HCT116 (cell line): ENCODE data around the gene PRPS1L1. TPM values are rescaled to one million over a fixed set of nuclear protein-coding genes. Genes with fewer than 3 reads are reported as not detected.

Experiments used
- ATAC-seq: fragments of 200-7000 bp; cut with Tn5 transposase; 2 replicates; pipeline ENCODE4 v1.9.1; 2020; ENCODE audit warnings: mild to moderate bottlenecking, moderate library complexity
- BruUV-seq: library from RNA; stranded (reverse); fragments of 400-500 nt; replicated peaks from 2 replicates; lab custom pipeline; 2021; lab: Mats Ljungman, UMichigan
- CTCF ChIA-PET: fragments of 300-600 bp; sonication (Branson Sonifier 250); formaldehyde crosslinking; loops from one replicate; lab custom pipeline; 2021; ENCODE audit warnings: antibody characterized with exemption; lab: Charles Lee
- POLR2A ChIA-PET: fragments of 300-600, 350-600 bp; sonication (Branson Sonifier 250); formaldehyde crosslinking; loops from one replicate; lab custom pipeline; 2021; ENCODE audit warnings: antibody characterized with exemption; lab: Charles Lee
- RAD21 ChIA-PET, 2 experiments: fragments of 300-600 bp; sonication (Branson Sonifier 250); formaldehyde crosslinking; loops; one replicate each; lab custom pipeline; 2023; ENCODE audit warnings: low total read pairs in 2 of 2; ENCODE audit not compliant: uncharacterized antibody in 2 of 2, unreplicated experiment in 2 of 2, low non-redundant PET in 1 of 2; lab: Charles Lee
- DNase-seq: peaks from one replicate; pipeline ENCODE4 v3.0.0-alpha.2; 2010; ENCODE audit warnings: low read depth, low spot score
- H2AFZ ChIP-seq: fragments of 200-600 bp; shearing (Covaris generic), sonication (generic); 2 replicates; pipeline ENCODE4 v1.6.1; 2017; ENCODE audit warnings: low read depth, mixed run types, mixed read lengths, antibody characterized with exemption, low read length; ENCODE audit not compliant: poor library complexity, severe bottlenecking
- H3K27ac ChIP-seq: 2 replicates; pipeline ENCODE4 v1.5.1; 2012; ENCODE audit warnings: low read depth, low read length
- H3K27me3 ChIP-seq: fragments of 200-600 bp; sonication (generic); 2 replicates; pipeline ENCODE4 v1.6.1; 2016; ENCODE audit warnings: mixed run types, low read length, mixed read lengths; ENCODE audit not compliant: insufficient read depth
- H3K36me3 ChIP-seq, 2 experiments: fragments of 200-500 bp in 1 of 2; fragments of 200-600 bp in 1 of 2; sonication (Bioruptor generic) in 1 of 2; sonication (generic) in 1 of 2; 2 replicates each; pipeline versions ENCODE4 v1.5.1 to v1.6.1; 2014 to 2016; ENCODE audit warnings: low read length in 2 of 2, inconsistent platforms in 1 of 2, mixed read lengths in 1 of 2, mixed run types in 1 of 2; ENCODE audit not compliant: insufficient read depth in 2 of 2, control insufficient read depth in 1 of 2
- H3K4me1 ChIP-seq, 2 experiments: fragments of 200-600 bp in 1 of 2; sonication (generic) in 1 of 2; 2 replicates each; pipeline versions ENCODE4 v1.5.1 to v1.6.1; 2012 to 2017; ENCODE audit warnings: low read length in 2 of 2, inconsistent platforms in 1 of 2, mild to moderate bottlenecking in 1 of 2, mixed read lengths in 1 of 2, mixed run types in 1 of 2, moderate library complexity in 1 of 2; ENCODE audit not compliant: insufficient read depth in 2 of 2, control insufficient read depth in 1 of 2
- H3K4me2 ChIP-seq: fragments of 200-600 bp; sonication (generic); 2 replicates; pipeline ENCODE4 v1.6.1; 2017; ENCODE audit warnings: mixed run types, low read length, mixed read lengths
- H3K4me3 ChIP-seq, 2 experiments: fragments of 200-600 bp in 1 of 2; sonication (generic) in 1 of 2; replicated peaks in 1 of 2; 2 replicates each; pipeline ENCODE4 v1.5.1; 2011 to 2016; ENCODE audit warnings: low read length in 2 of 2, control low read depth in 1 of 2, low read depth in 1 of 2, mild to moderate bottlenecking in 1 of 2, mixed read lengths in 1 of 2, mixed run types in 1 of 2
- H3K79me2 ChIP-seq: fragments of 200-600 bp; sonication (generic); 2 replicates; pipeline ENCODE4 v1.6.1; 2017; ENCODE audit warnings: mild to moderate bottlenecking, mixed run types, low read length, moderate library complexity, mixed read lengths; ENCODE audit not compliant: insufficient read depth
- H3K9ac ChIP-seq: fragments of 200-600 bp; sonication (generic); 2 replicates; pipeline ENCODE4 v1.6.1; 2016; ENCODE audit warnings: low read length, mixed read lengths
- H3K9me2 ChIP-seq: fragments of 200-600 bp; sonication (generic), shearing (Covaris generic); 2 replicates; pipeline ENCODE4 v1.6.1; 2017; ENCODE audit warnings: mixed run types, mild to moderate bottlenecking, moderate library complexity; ENCODE audit not compliant: insufficient read depth
- H3K9me3 ChIP-seq, 2 experiments: fragments of 200-500 bp in 1 of 2; fragments of 200-600 bp in 1 of 2; sonication (Bioruptor generic) in 1 of 2; sonication (generic) in 1 of 2; 2 replicates each; pipeline ENCODE4 v1.6.1; 2014 to 2017; ENCODE audit warnings: low read length in 2 of 2, mixed read lengths in 2 of 2, inconsistent platforms in 1 of 2, low read depth in 1 of 2, mild to moderate bottlenecking in 1 of 2, mixed run types in 1 of 2, moderate library complexity in 1 of 2; ENCODE audit not compliant: control insufficient read depth in 1 of 2, insufficient read depth in 1 of 2
- H4K20me1 ChIP-seq: fragments of 200-600 bp; sonication (generic), shearing (Covaris generic); 2 replicates; pipeline ENCODE4 v1.6.1; 2017; ENCODE audit warnings: mixed run types, mild to moderate bottlenecking, moderate library complexity; ENCODE audit not compliant: insufficient read depth
- CEBPB ChIP-seq: IDR thresholded peaks from 2 replicates; pipeline ENCODE4 v1.6.1; 2012; ENCODE audit warnings: low read depth
- EGR1 ChIP-seq: IDR thresholded peaks from 2 replicates; pipeline ENCODE4 v1.6.1; 2012; ENCODE audit warnings: low read depth
- ELF1 ChIP-seq: IDR thresholded peaks from 2 replicates; pipeline ENCODE4 v1.6.1; 2012; ENCODE audit warnings: low read depth, borderline replicate concordance
- EZH2 ChIP-seq: fragments of 200-600 bp; sonication (generic); IDR thresholded peaks from 2 replicates; pipeline ENCODE4 v1.6.1; 2017; ENCODE audit warnings: antibody characterized with exemption, mixed run types
- JUND ChIP-seq: IDR thresholded peaks from 2 replicates; pipeline ENCODE4 v1.6.1; 2012
- POLR2A ChIP-seq: IDR thresholded peaks from 2 replicates; pipeline ENCODE4 v1.7.0; 2011; ENCODE audit warnings: borderline replicate concordance; ENCODE audit not compliant: insufficient read depth, insufficient read length; ENCODE audit errors: extremely low read depth
- RAD21 ChIP-seq: IDR thresholded peaks from 2 replicates; pipeline ENCODE4 v1.6.1; 2012; ENCODE audit warnings: low read depth, mild to moderate bottlenecking
- SIN3A ChIP-seq: IDR thresholded peaks from 2 replicates; pipeline ENCODE4 v1.6.1; 2012; ENCODE audit warnings: low read depth
- SRF ChIP-seq: IDR thresholded peaks from 2 replicates; pipeline ENCODE4 v1.6.1; 2012; ENCODE audit warnings: low read depth
- TCF7L2 ChIP-seq: IDR thresholded peaks from 2 replicates; pipeline ENCODE4 v1.7.0; 2011; ENCODE audit warnings: borderline replicate concordance, inconsistent platforms; ENCODE audit not compliant: insufficient read depth, insufficient read length; ENCODE audit errors: extremely low read depth
- ZFX ChIP-seq: fragments of 450-650 bp; IDR thresholded peaks from 2 replicates; pipeline ENCODE4 v1.6.1; 2017
- ZNF274 ChIP-seq: fragments of 200-500 bp; sonication (Bioruptor generic); IDR thresholded peaks from 2 replicates; pipeline ENCODE4 v1.6.1; 2014; ENCODE audit warnings: mild to moderate bottlenecking, low read depth, low read length, inconsistent platforms
- intact Hi-C: fragments of 100-400 bp; cut with micrococcal nuclease; formaldehyde crosslinking; loops from 2 replicates; pipeline ENCODE4 v1.10.0; 2022
- total RNA-seq: library from RNA; stranded (reverse); gene quantifications from one replicate; pipeline ENCODE4 v1.2.1, GENCODE V29; 2021; ENCODE audit not compliant: unreplicated experiment
- TF ChIP-seq, protein P1 (sequence below), 3 experiments: fragments of 200-600 bp in 1 of 3; sonication (generic) in 1 of 3; IDR thresholded peaks in 2 of 3; conservative IDR thresholded peaks in 1 of 3; 2 replicates each; pipeline ENCODE4 v1.5.1; 2012 to 2017; ENCODE audit warnings: low read depth in 2 of 3, low read length in 2 of 3, antibody characterized with exemption in 1 of 3, borderline replicate concordance in 1 of 3, control low read depth in 1 of 3, mild to moderate bottlenecking in 1 of 3, mixed read lengths in 1 of 3, mixed run types in 1 of 3, moderate library complexity in 1 of 3; ENCODE audit not compliant: insufficient read depth in 1 of 3
- TF ChIP-seq, protein P2 (sequence below): IDR thresholded peaks from 2 replicates; pipeline ENCODE4 v1.6.1; 2012
- TF ChIP-seq, protein P3 (sequence below): IDR thresholded peaks from 2 replicates; pipeline ENCODE4 v1.6.1; 2012; ENCODE audit warnings: low read depth

The PRPS1L1 gene
- total RNA-seq, 1 experiment from 2014 or later, result not detected

GRCh38 chr7:17991866-17992648, 35.6 kb downstream of the PRPS1L1 start:
- no peaks in the 10 kb centered on the region for H3K4me1 ChIP-seq
- ATAC-seq, result no peak; the same call in 1 of the 2 replicates
- no peak for DNase-seq
- H4K20me1 ChIP-seq, result no peaks in the 10 kb centered on the region
- BruUV-seq, result no TSS peak
- H3K4me3 ChIP-seq, result no peak overlapping the region
- RAD21 ChIA-PET, result interaction anchor here (1.0 to 1.2 kb wide), 2 partner anchors 222 kb away, joined by 4 to 5 read pairs; no protein-coding TSS in a partner anchor
- no peak overlapping the region for H2AFZ ChIP-seq
- no peak for TF ChIP-seq SIN3A
- TF ChIP-seq, protein P1, sequence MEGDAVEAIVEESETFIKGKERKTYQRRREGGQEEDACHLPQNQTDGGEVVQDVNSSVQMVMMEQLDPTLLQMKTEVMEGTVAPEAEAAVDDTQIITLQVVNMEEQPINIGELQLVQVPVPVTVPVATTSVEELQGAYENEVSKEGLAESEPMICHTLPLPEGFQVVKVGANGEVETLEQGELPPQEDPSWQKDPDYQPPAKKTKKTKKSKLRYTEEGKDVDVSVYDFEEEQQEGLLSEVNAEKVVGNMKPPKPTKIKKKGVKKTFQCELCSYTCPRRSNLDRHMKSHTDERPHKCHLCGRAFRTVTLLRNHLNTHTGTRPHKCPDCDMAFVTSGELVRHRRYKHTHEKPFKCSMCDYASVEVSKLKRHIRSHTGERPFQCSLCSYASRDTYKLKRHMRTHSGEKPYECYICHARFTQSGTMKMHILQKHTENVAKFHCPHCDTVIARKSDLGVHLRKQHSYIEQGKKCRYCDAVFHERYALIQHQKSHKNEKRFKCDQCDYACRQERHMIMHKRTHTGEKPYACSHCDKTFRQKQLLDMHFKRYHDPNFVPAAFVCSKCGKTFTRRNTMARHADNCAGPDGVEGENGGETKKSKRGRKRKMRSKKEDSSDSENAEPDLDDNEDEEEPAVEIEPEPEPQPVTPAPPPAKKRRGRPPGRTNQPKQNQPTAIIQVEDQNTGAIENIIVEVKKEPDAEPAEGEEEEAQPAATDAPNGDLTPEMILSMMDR (IDR thresholded peaks at IDR 0.05 in 2 of 3, conservative IDR thresholded peaks at IDR 0.05 in 1 of 3; ENCODE audit: borderline replicate concordance in 1 of 3, insufficient read depth in 1 of 3, low read depth in 2 of 3, low read length in 2 of 3), result peak; percentile 17 to 39 (median 36); a peak in 4 of 6 replicates
- TF ChIP-seq RAD21, result peak; percentile 44
- TF ChIP-seq, all 23 proteins: peak for 2
- Histone ChIP-seq H3K9ac (no peak overlapping the region), H3K27ac (no peak overlapping the region), H3K9me3 (no peaks in the 10 kb centered on the region), H3K9me2 (no peaks in the 10 kb centered on the region), H3K79me2 (no peaks in the 10 kb centered on the region), H3K27me3 (no peaks in the 10 kb centered on the region), H3K36me3 (no peaks in the 10 kb centered on the region), H3K4me2 (no peak overlapping the region)
- ChIA-PET CTCF (interaction anchor here (1.3 kb wide), 1 partner anchor 222 kb away, joined by 9 read pairs; no protein-coding TSS in a partner anchor), POLR2A (no interaction called here)
- intact Hi-C loops, result no loop called here

- intact Hi-C loops, result no loop called here
- H3K27ac ChIP-seq, result no peak overlapping the region
- CTCF ChIA-PET, result no interaction called here
- TF ChIP-seq ZNF274 (no peak), CEBPB (no peak), ELF1 (no peak), SRF (no peak), SIN3A (no peak), POLR2A (no peak), JUND (no peak), ZFX (no peak), EZH2 (no peak), TCF7L2 (no peak), EGR1 (no peak)
- TF ChIP-seq, protein P2, sequence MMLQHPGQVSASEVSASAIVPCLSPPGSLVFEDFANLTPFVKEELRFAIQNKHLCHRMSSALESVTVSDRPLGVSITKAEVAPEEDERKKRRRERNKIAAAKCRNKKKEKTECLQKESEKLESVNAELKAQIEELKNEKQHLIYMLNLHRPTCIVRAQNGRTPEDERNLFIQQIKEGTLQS, result no peak
- TF ChIP-seq, protein P3, sequence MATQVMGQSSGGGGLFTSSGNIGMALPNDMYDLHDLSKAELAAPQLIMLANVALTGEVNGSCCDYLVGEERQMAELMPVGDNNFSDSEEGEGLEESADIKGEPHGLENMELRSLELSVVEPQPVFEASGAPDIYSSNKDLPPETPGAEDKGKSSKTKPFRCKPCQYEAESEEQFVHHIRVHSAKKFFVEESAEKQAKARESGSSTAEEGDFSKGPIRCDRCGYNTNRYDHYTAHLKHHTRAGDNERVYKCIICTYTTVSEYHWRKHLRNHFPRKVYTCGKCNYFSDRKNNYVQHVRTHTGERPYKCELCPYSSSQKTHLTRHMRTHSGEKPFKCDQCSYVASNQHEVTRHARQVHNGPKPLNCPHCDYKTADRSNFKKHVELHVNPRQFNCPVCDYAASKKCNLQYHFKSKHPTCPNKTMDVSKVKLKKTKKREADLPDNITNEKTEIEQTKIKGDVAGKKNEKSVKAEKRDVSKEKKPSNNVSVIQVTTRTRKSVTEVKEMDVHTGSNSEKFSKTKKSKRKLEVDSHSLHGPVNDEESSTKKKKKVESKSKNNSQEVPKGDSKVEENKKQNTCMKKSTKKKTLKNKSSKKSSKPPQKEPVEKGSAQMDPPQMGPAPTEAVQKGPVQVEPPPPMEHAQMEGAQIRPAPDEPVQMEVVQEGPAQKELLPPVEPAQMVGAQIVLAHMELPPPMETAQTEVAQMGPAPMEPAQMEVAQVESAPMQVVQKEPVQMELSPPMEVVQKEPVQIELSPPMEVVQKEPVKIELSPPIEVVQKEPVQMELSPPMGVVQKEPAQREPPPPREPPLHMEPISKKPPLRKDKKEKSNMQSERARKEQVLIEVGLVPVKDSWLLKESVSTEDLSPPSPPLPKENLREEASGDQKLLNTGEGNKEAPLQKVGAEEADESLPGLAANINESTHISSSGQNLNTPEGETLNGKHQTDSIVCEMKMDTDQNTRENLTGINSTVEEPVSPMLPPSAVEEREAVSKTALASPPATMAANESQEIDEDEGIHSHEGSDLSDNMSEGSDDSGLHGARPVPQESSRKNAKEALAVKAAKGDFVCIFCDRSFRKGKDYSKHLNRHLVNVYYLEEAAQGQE, result no peak
Observed at GRCh38 chr7:17990761-17991160, 36.9 kb downstream of the PRPS1L1 start.

More at GRCh38 chr7:17990761-17991160, 36.9 kb downstream of the PRPS1L1 start:
- ATAC-seq (no peak), DNase-seq (no peak)
- H3K4me2 ChIP-seq, result no peak overlapping the region
- H2AFZ ChIP-seq, result no peak overlapping the region
- BruUV-seq, result no TSS peak
- H3K9me2 ChIP-seq, result no peaks in the 10 kb centered on the region
- H3K79me2 ChIP-seq, result no peaks in the 10 kb centered on the region
- no peaks in the 10 kb centered on the region for H3K9me3 ChIP-seq
- RAD21 ChIA-PET, result no interaction called here
- no peaks in the 10 kb centered on the region for H3K4me1 ChIP-seq
- H3K36me3 ChIP-seq, result no peaks in the 10 kb centered on the region
- H3K27me3 ChIP-seq, result no peaks in the 10 kb centered on the region
- POLR2A ChIA-PET, result no interaction called here
- H3K9ac ChIP-seq, result no peak overlapping the region
- no peaks in the 10 kb centered on the region for H4K20me1 ChIP-seq
- no peak overlapping the region for H3K4me3 ChIP-seq
